Breast epithelium (tissue), 3 donors: ENCODE data around the gene RHOXF2.

ENCODE experiments used
- POLR2A ChIP-seq: fragments of 450-650 bp; IDR thresholded peaks from one replicate; pipeline ENCODE4 v1.6.1; 2016; ENCODE audit warnings: antibody characterized with exemption, mild to moderate bottlenecking, moderate library complexity
- TF ChIP-seq, protein P1 (sequence below), 3 donors: fragments of 450-650 bp; IDR thresholded peaks; one replicate each; pipeline ENCODE4 v1.5.1; 2016 to 2017; ENCODE audit warnings: antibody characterized with exemption in 3 of 3, mild to moderate bottlenecking in 3 of 3, moderate library complexity in 3 of 3

- TF ChIP-seq, protein P1, sequence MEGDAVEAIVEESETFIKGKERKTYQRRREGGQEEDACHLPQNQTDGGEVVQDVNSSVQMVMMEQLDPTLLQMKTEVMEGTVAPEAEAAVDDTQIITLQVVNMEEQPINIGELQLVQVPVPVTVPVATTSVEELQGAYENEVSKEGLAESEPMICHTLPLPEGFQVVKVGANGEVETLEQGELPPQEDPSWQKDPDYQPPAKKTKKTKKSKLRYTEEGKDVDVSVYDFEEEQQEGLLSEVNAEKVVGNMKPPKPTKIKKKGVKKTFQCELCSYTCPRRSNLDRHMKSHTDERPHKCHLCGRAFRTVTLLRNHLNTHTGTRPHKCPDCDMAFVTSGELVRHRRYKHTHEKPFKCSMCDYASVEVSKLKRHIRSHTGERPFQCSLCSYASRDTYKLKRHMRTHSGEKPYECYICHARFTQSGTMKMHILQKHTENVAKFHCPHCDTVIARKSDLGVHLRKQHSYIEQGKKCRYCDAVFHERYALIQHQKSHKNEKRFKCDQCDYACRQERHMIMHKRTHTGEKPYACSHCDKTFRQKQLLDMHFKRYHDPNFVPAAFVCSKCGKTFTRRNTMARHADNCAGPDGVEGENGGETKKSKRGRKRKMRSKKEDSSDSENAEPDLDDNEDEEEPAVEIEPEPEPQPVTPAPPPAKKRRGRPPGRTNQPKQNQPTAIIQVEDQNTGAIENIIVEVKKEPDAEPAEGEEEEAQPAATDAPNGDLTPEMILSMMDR (IDR thresholded peaks at IDR 0.05), result no peak
- TF ChIP-seq POLR2A, result no peak
Measured at GRCh38 chrX:120137439-120137838, 21.0 kb upstream of the RHOXF2 start.
